HepG2 (cell line): ENCODE results near the gene ABHD2. TPM values are rescaled to one million over a fixed set of nuclear protein-coding genes. Genes with fewer than 3 reads are reported as not detected.

Source experiments
- FUBP1 ChIP-seq: sonication (generic); formaldehyde crosslinking; IDR thresholded peaks from 2 replicates; pipeline ENCODE4 v1.5.1; 2020; ENCODE audit warnings: missing genetic modification reagents, mild to moderate bottlenecking, borderline replicate concordance
- HNF1A ChIP-seq, 2 experiments: sonication (generic) in 1 of 2; formaldehyde crosslinking in 1 of 2; IDR thresholded peaks; 2 replicates each; pipeline versions ENCODE4 v1.4.0 to v1.6.1; 2016 to 2020; ENCODE audit warnings: borderline replicate concordance in 1 of 2, low read depth in 1 of 2, mild to moderate bottlenecking in 1 of 2, missing genetic modification reagents in 1 of 2
- HNRNPUL1 ChIP-seq: fragments of 200-400 bp; formaldehyde crosslinking; IDR thresholded peaks from 2 replicates; pipeline ENCODE4 v1.6.1; 2017; ENCODE audit warnings: low read depth, mild to moderate bottlenecking, low read length, moderate library complexity
- IRF9 ChIP-seq: sonication (generic); formaldehyde crosslinking; IDR thresholded peaks from 2 replicates; pipeline ENCODE4 v1.8.0; 2022; ENCODE audit warnings: missing genetic modification reagents, mild to moderate bottlenecking, borderline replicate concordance
- MBNL3 ChIP-seq: fragments of 250-450 bp; sonication (Bioruptor Pico); conservative IDR thresholded peaks from 2 replicates; pipeline ENCODE4 v1.8.0; 2022; ENCODE audit warnings: mild to moderate bottlenecking, inconsistent platforms
- MIXL1 ChIP-seq: IDR thresholded peaks from 2 replicates; pipeline ENCODE4 v1.6.1; 2016
- NR0B2 ChIP-seq: sonication (generic); formaldehyde crosslinking; IDR thresholded peaks from 2 replicates; pipeline ENCODE4 v1.4.0; 2020; ENCODE audit warnings: mild to moderate bottlenecking, missing genetic modification reagents
- NR2F6 ChIP-seq, 2 experiments: IDR thresholded peaks; 2 replicates each; pipeline ENCODE4 v1.6.1; 2016; ENCODE audit warnings: antibody characterized with exemption in 1 of 2, mild to moderate bottlenecking in 1 of 2
- PATZ1 ChIP-seq: sonication (generic); formaldehyde crosslinking; IDR thresholded peaks from 2 replicates; pipeline ENCODE4 v1.4.0; 2020; ENCODE audit warnings: missing genetic modification reagents
- TBX2 ChIP-seq: sonication (generic); formaldehyde crosslinking; IDR thresholded peaks from 2 replicates; pipeline ENCODE4 v1.5.0; 2020; ENCODE audit warnings: missing genetic modification reagents, mild to moderate bottlenecking, borderline replicate concordance
- ZIK1 ChIP-seq: sonication (generic); formaldehyde crosslinking; IDR thresholded peaks from 2 replicates; pipeline ENCODE4 v1.5.0; 2020; ENCODE audit warnings: mild to moderate bottlenecking, low read depth, missing genetic modification reagents, borderline replicate concordance
- ZNF232 ChIP-seq: sonication (generic); formaldehyde crosslinking; IDR thresholded peaks from 2 replicates; pipeline ENCODE4 v1.4.0; 2020; ENCODE audit warnings: missing genetic modification reagents, borderline replicate concordance
- ZNF276 ChIP-seq: sonication (generic); formaldehyde crosslinking; IDR thresholded peaks from 2 replicates; pipeline ENCODE4 v1.4.0; 2020; ENCODE audit warnings: mild to moderate bottlenecking, low read depth, missing genetic modification reagents
- ZNF703 ChIP-seq: sonication (generic); formaldehyde crosslinking; IDR thresholded peaks from 2 replicates; pipeline ENCODE4 v1.5.1; 2020; ENCODE audit warnings: missing genetic modification reagents, mild to moderate bottlenecking, moderate library complexity, borderline replicate concordance
- ZNF720 ChIP-seq: sonication (generic); formaldehyde crosslinking; IDR thresholded peaks from 2 replicates; pipeline ENCODE4 v1.4.0; 2020; ENCODE audit warnings: missing genetic modification reagents
- ZNF768 ChIP-seq: sonication (generic); formaldehyde crosslinking; IDR thresholded peaks from 2 replicates; pipeline ENCODE4 v1.4.0; 2020; ENCODE audit warnings: missing genetic modification reagents
- ZSCAN9 ChIP-seq: IDR thresholded peaks from 2 replicates; pipeline ENCODE4 v1.6.1; 2016; ENCODE audit warnings: borderline replicate concordance
- polyA plus RNA-seq, 8 experiments: library from polyadenylated mRNA; depleted of rRNA in 3 of 8; stranded (reverse) in 7 of 8; unstranded in 1 of 8; fragments of >200 nt; fragmentation: Illumina TruSeq in 4 of 8; extraction: Trizol in 4 of 8; gene quantifications; 2 replicates each; pipeline versions ENCODE4 v1.2.1 to v1.2.3, GENCODE V29; 2011 to 2016; ENCODE audit warnings: low read depth in 4 of 8, missing spikeins in 1 of 8, mixed read lengths in 1 of 8; ENCODE audit not compliant: insufficient read depth in 1 of 8
- total RNA-seq, 5 experiments: library from RNA; depleted of rRNA; stranded (reverse); fragments of >200 nt; fragmentation: Illumina TruSeq; extraction: Trizol; gene quantifications; 2 replicates each; pipeline ENCODE4 v1.2.3, GENCODE V29; 2016; ENCODE audit warnings: low read depth in 1 of 5

Gene ABHD2
- total and polyA plus RNA-seq, 2 of the 13 experiments (the other 11 are each of a cell fraction or from before 2014, with no cell fraction given) = 14.8 to 22.4 TPM

- no peak for TF ChIP-seq HNF1A (IDR thresholded peaks at IDR 0.05; ENCODE audit: low read depth)
- TF ChIP-seq HNF1A (CRISPR knock-in tag; IDR thresholded peaks at IDR 0.05; ENCODE audit: borderline replicate concordance) = no peak
- TF ChIP-seq TBX2 (CRISPR knock-in tag) = no peak
- TF ChIP-seq IRF9 (CRISPR knock-in tag) = no peak
- no peak for TF ChIP-seq HNRNPUL1
- TF ChIP-seq ZNF232 (CRISPR knock-in tag) = no peak
- TF ChIP-seq NR2F6 (IDR thresholded peaks at IDR 0.05) = peak; percentile 79
- peak; percentile 66 for TF ChIP-seq NR2F6 (CRISPR knock-in tag; IDR thresholded peaks at IDR 0.05)
- no peak for TF ChIP-seq NR0B2
- no peak for TF ChIP-seq MBNL3 (CRISPR knock-in tag)
- no peak for TF ChIP-seq ZNF768 (CRISPR knock-in tag)
- peak; percentile 14; the same call in 1 of the 2 replicates for TF ChIP-seq MIXL1
- TF ChIP-seq PATZ1 (CRISPR knock-in tag) = no peak
- TF ChIP-seq ZSCAN9 (CRISPR knock-in tag) = no peak
- TF ChIP-seq ZNF276 = no peak
- no peak for TF ChIP-seq ZNF703 (CRISPR knock-in tag)
- TF ChIP-seq ZIK1 (CRISPR knock-in tag) = no peak
- TF ChIP-seq ZNF720 (CRISPR knock-in tag) = no peak
- TF ChIP-seq FUBP1 (CRISPR knock-in tag) = no peak
Measured at GRCh38 chr15:89164712-89165211, 76.5 kb downstream of the ABHD2 start (continued).
